Neural cell (in vitro differentiated cells): ENCODE data around the gene AHNAK2. TPM values are rescaled to one million over a fixed set of nuclear protein-coding genes. Genes with fewer than 3 reads are reported as not detected.

Experiments
- H2AFZ ChIP-seq: fragments of 200-600, 300-800 bp; sonication (generic), shearing (Covaris generic); 2 replicates; pipeline ENCODE4 v1.6.0; 2014; ENCODE audit warnings: low read depth, mild to moderate bottlenecking, antibody characterized with exemption, low read length, moderate library complexity
- H3F3A ChIP-seq: fragments of 200-600 bp; shearing (Covaris generic); 2 replicates; pipeline ENCODE4 v1.6.1; 2016; ENCODE audit warnings: mild to moderate bottlenecking, moderate library complexity, mixed read lengths, antibody characterized with exemption, low read length; ENCODE audit not compliant: insufficient read depth, poor library complexity, severe bottlenecking
- H3K27ac ChIP-seq: fragments of 200-600, 300-800 bp; sonication (generic), shearing (Covaris generic); 2 replicates; pipeline ENCODE4 v1.5.1; 2014; ENCODE audit warnings: mild to moderate bottlenecking, low read length, moderate library complexity
- H3K27me3 ChIP-seq: fragments of 300-800, 200-600 bp; sonication (generic), shearing (Covaris generic); 2 replicates; pipeline ENCODE4 v1.6.0; 2014; ENCODE audit warnings: mild to moderate bottlenecking, low read depth, low read length, moderate library complexity; ENCODE audit not compliant: insufficient read depth
- H3K36me3 ChIP-seq: fragments of 300-800, 200-600 bp; sonication (generic), shearing (Covaris generic); 2 replicates; pipeline ENCODE4 v1.5.1; 2014; ENCODE audit warnings: mild to moderate bottlenecking, antibody characterized with exemption, low read length, moderate library complexity; ENCODE audit not compliant: insufficient read depth
- H3K4me2 ChIP-seq: fragments of 300-800, 200-600 bp; sonication (generic), shearing (Covaris generic); 2 replicates; pipeline ENCODE4 v1.6.0; 2014; ENCODE audit warnings: mild to moderate bottlenecking, low read length
- H3K4me3 ChIP-seq: fragments of 300-800, 200-600 bp; sonication (generic), shearing (Covaris generic); 2 replicates; pipeline ENCODE4 v1.5.1; 2014; ENCODE audit warnings: mild to moderate bottlenecking, low read length, moderate library complexity
- H3K79me2 ChIP-seq: fragments of 200-600 bp; shearing (Covaris generic); replicated peaks from 2 replicates; pipeline ENCODE4 v1.6.0; 2014; ENCODE audit warnings: mild to moderate bottlenecking, low read length, moderate library complexity; ENCODE audit not compliant: insufficient read depth
- H3K9ac ChIP-seq: fragments of 300-800, 200-600 bp; sonication (generic), shearing (Covaris generic); 2 replicates; pipeline ENCODE4 v1.6.1; 2016; ENCODE audit warnings: mild to moderate bottlenecking, low read length, mixed read lengths
- H3K9me2 ChIP-seq: fragments of 200-600 bp; shearing (Covaris generic); 2 replicates; pipeline ENCODE4 v1.6.1; 2016; ENCODE audit warnings: mild to moderate bottlenecking, low read length, mixed read lengths; ENCODE audit not compliant: insufficient read depth
- H3K9me3 ChIP-seq: fragments of 200-600, 300-800 bp; sonication (generic), shearing (Covaris generic); 2 replicates; pipeline ENCODE4 v1.6.1; 2016; ENCODE audit warnings: mild to moderate bottlenecking, mixed run types, low read length, moderate library complexity, mixed read lengths
- H4K20me1 ChIP-seq: fragments of 200-600 bp; shearing (Covaris generic); 2 replicates; pipeline ENCODE4 v1.6.1; 2016; ENCODE audit warnings: mild to moderate bottlenecking, mixed run types; ENCODE audit not compliant: insufficient read depth
- EP300 ChIP-seq: fragments of 450-650 bp; conservative IDR thresholded peaks from 2 replicates; pipeline ENCODE4 v1.6.1; 2014; ENCODE audit warnings: antibody characterized with exemption, mild to moderate bottlenecking, moderate library complexity; ENCODE audit not compliant: poor library complexity, severe bottlenecking
- EZH2 ChIP-seq: fragments of 200-600, 300-800 bp; shearing (Covaris generic), sonication (generic); IDR thresholded peaks from 2 replicates; pipeline ENCODE4 v1.6.1; 2014; ENCODE audit warnings: antibody characterized with exemption, low read length, borderline replicate concordance, mild to moderate bottlenecking; ENCODE audit not compliant: insufficient read depth, poor library complexity, severe bottlenecking
- MXI1 ChIP-seq: fragments of 450-650 bp; conservative IDR thresholded peaks from 2 replicates; pipeline ENCODE4 v1.6.1; 2014; ENCODE audit warnings: antibody characterized with exemption, mild to moderate bottlenecking; ENCODE audit not compliant: poor library complexity, severe bottlenecking
- POLR2AphosphoS5 ChIP-seq: IDR thresholded peaks from 2 replicates; pipeline ENCODE4 v1.6.1; 2012
- RAD21 ChIP-seq: fragments of 450-650 bp; conservative IDR thresholded peaks from 2 replicates; pipeline ENCODE4 v1.6.1; 2014; ENCODE audit warnings: antibody characterized with exemption, mild to moderate bottlenecking, moderate library complexity
- SMC3 ChIP-seq: fragments of 450-650 bp; conservative IDR thresholded peaks from 2 replicates; pipeline ENCODE4 v1.6.1; 2014; ENCODE audit warnings: antibody characterized with exemption, mild to moderate bottlenecking, moderate library complexity; ENCODE audit not compliant: poor library complexity
- TAF1 ChIP-seq: IDR thresholded peaks from 2 replicates; pipeline ENCODE4 v1.6.1; 2012; ENCODE audit warnings: low read depth
- polyA plus RNA-seq: library from polyadenylated mRNA; depleted of rRNA; stranded (reverse); fragments of >200 nt; gene quantifications from 2 replicates; pipeline ENCODE4 v1.2.3, GENCODE V29; 2014
- TF ChIP-seq, protein P1 (sequence below): fragments of 450-650 bp; IDR thresholded peaks from 2 replicates; pipeline ENCODE4 v1.5.1; 2014; ENCODE audit warnings: antibody characterized with exemption, mild to moderate bottlenecking, moderate library complexity; ENCODE audit not compliant: poor library complexity, severe bottlenecking
- TF ChIP-seq, protein P2 (sequence below): IDR thresholded peaks from 2 replicates; pipeline ENCODE4 v1.6.1; 2012; ENCODE audit warnings: borderline replicate concordance

AHNAK2 gene
- polyA plus RNA-seq, 1 donor from 2014 or later, result 1.4 TPM

DNA sequence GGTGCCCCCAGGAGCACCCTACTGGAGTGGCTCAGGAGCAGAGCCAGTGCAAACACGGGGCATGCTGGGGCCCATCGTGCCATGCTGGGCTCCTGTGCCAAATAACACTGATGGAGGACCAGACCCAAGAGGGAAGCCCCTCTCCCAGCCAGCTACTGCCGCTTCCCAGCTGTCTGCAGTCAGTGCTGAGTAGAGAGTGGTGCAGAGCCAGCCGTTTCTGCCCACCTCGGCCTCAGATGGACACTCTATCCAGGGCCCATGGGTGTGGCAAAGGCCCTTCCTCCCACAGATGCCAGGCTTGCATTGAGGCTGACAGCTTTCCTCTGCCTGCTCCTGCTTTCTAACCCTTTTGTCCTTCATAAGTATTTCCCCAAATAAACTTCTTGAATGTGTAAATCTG, 20.6 kb upstream of the AHNAK2 start:
- H3K27ac ChIP-seq, result no peak overlapping the region
- H2AFZ ChIP-seq, result no peak overlapping the region
- no peak overlapping the region for H3K4me3 ChIP-seq
- no peaks in the 10 kb centered on the region for H3K79me2 ChIP-seq
- no peaks in the 10 kb centered on the region for H4K20me1 ChIP-seq
- H3K36me3 ChIP-seq, result no peaks in the 10 kb centered on the region
- no peaks in the 10 kb centered on the region for H3K9me2 ChIP-seq
- no peaks in the 10 kb centered on the region for H3K27me3 ChIP-seq
- no peak overlapping the region for H3K4me2 ChIP-seq
- no peak overlapping the region for H3K9ac ChIP-seq
- H3K9me3 ChIP-seq, result no peaks in the 10 kb centered on the region
- no peaks in the 10 kb centered on the region for H3F3A ChIP-seq
- TF ChIP-seq POLR2AphosphoS5, result no peak
- no peak for TF ChIP-seq EP300
- no peak for TF ChIP-seq EZH2
- TF ChIP-seq, protein P1, sequence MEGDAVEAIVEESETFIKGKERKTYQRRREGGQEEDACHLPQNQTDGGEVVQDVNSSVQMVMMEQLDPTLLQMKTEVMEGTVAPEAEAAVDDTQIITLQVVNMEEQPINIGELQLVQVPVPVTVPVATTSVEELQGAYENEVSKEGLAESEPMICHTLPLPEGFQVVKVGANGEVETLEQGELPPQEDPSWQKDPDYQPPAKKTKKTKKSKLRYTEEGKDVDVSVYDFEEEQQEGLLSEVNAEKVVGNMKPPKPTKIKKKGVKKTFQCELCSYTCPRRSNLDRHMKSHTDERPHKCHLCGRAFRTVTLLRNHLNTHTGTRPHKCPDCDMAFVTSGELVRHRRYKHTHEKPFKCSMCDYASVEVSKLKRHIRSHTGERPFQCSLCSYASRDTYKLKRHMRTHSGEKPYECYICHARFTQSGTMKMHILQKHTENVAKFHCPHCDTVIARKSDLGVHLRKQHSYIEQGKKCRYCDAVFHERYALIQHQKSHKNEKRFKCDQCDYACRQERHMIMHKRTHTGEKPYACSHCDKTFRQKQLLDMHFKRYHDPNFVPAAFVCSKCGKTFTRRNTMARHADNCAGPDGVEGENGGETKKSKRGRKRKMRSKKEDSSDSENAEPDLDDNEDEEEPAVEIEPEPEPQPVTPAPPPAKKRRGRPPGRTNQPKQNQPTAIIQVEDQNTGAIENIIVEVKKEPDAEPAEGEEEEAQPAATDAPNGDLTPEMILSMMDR, result no peak
- no peak for TF ChIP-seq SMC3
- TF ChIP-seq TAF1, result no peak
- TF ChIP-seq RAD21, result no peak
- no peak for TF ChIP-seq MXI1
- TF ChIP-seq, protein P2, sequence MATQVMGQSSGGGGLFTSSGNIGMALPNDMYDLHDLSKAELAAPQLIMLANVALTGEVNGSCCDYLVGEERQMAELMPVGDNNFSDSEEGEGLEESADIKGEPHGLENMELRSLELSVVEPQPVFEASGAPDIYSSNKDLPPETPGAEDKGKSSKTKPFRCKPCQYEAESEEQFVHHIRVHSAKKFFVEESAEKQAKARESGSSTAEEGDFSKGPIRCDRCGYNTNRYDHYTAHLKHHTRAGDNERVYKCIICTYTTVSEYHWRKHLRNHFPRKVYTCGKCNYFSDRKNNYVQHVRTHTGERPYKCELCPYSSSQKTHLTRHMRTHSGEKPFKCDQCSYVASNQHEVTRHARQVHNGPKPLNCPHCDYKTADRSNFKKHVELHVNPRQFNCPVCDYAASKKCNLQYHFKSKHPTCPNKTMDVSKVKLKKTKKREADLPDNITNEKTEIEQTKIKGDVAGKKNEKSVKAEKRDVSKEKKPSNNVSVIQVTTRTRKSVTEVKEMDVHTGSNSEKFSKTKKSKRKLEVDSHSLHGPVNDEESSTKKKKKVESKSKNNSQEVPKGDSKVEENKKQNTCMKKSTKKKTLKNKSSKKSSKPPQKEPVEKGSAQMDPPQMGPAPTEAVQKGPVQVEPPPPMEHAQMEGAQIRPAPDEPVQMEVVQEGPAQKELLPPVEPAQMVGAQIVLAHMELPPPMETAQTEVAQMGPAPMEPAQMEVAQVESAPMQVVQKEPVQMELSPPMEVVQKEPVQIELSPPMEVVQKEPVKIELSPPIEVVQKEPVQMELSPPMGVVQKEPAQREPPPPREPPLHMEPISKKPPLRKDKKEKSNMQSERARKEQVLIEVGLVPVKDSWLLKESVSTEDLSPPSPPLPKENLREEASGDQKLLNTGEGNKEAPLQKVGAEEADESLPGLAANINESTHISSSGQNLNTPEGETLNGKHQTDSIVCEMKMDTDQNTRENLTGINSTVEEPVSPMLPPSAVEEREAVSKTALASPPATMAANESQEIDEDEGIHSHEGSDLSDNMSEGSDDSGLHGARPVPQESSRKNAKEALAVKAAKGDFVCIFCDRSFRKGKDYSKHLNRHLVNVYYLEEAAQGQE, result no peak

DNA sequence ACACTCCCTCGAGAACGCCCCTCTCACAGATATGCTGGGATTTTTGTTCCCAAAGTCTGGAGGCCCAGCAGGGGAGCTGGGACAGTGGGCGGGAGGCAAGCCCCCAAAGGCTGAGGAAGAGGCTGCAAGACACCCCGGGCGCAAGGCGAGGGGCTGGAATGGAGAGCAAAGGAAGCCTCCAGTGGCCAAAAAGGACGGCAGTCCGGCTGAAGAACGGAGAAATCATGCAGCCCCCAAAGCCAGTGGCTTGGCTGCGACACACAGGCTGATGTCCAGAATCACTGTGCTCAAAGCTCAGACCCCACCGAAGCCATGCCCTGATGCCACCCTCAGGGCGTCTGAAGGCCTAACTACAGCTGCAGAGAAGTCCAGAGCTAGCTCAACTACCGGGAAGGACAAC, 18.3 kb upstream of the AHNAK2 start:
- no peaks in the 10 kb centered on the region for H4K20me1 ChIP-seq
- no peaks in the 10 kb centered on the region for H3K79me2 ChIP-seq
- H3F3A ChIP-seq, result no peaks in the 10 kb centered on the region
- no peak overlapping the region for H3K9ac ChIP-seq
- no peak overlapping the region for H3K27ac ChIP-seq
- no peak overlapping the region for H3K4me2 ChIP-seq
- no peaks in the 10 kb centered on the region for H3K9me3 ChIP-seq
- no peaks in the 10 kb centered on the region for H3K36me3 ChIP-seq
- H2AFZ ChIP-seq, result no peak overlapping the region
- TF ChIP-seq EZH2 (no peak), SMC3 (no peak), EP300 (no peak), MXI1 (no peak), RAD21 (no peak), POLR2AphosphoS5 (no peak), TAF1 (no peak)
- TF ChIP-seq, protein P2, result no peak
- TF ChIP-seq, protein P1, result no peak
- no peaks in the 10 kb centered on the region for H3K27me3 ChIP-seq
- no peaks in the 10 kb centered on the region for H3K9me2 ChIP-seq
- no peak overlapping the region for H3K4me3 ChIP-seq
